Medulla oblongata (tissue), 1 donor: ENCODE results near the gene MYF5.

ENCODE experiments used
- DNase-seq: peaks from one replicate; pipeline ENCODE4 v3.0.0-alpha.2; 2015; ENCODE audit errors: extremely low spot score

Gene MYF5

DNA sequence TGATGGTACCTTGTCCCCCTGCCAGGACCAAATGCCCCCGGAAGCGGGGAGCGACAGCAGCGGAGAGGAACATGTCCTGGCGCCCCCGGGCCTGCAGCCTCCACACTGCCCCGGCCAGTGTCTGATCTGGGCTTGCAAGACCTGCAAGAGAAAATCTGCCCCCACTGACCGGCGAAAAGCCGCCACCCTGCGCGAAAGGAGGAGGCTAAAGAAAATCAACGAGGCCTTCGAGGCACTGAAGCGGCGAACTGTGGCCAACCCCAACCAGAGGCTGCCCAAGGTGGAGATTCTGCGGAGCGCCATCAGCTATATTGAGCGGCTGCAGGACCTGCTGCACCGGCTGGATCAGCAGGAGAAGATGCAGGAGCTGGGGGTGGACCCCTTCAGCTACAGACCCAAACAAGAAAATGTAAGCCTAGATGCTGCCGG, 8.9 kb upstream of the MYF5 start:
- DNase-seq, result no peak

DNA sequence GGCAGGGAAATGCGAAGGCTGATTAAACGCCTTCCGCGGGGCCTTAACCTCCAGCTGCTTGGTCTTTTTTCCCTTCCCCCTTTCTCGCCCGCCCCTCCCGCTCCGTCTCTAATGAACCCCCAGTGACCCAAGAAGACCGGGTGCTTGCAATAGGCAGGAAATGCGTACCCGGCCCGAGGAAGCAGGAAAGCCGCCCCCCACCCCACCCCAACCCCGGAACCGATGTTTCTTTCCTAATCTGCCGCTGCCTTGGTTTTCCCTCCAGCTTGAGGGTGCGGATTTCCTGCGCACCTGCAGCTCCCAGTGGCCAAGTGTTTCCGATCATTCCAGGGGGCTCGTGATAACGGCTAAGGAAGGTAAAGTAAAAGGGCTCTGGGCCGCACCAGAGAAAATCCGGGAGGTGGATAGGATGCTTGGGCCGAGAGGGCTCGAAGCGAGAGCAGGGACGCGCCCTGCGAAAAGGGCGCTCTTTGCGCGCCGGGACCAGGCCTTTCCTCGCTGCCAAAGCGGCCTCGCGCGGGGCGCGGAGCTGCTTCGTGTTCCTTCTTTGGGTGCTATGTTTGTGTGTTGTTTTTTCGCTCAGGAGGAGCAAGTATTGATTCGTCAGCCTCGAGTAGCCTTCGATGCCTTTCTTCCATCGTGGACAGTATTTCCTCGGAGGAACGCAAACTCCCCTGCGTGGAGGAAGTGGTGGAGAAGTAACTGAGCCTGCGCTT, 8.3 kb upstream of the MYF5 start:
- no peak for DNase-seq

DNA sequence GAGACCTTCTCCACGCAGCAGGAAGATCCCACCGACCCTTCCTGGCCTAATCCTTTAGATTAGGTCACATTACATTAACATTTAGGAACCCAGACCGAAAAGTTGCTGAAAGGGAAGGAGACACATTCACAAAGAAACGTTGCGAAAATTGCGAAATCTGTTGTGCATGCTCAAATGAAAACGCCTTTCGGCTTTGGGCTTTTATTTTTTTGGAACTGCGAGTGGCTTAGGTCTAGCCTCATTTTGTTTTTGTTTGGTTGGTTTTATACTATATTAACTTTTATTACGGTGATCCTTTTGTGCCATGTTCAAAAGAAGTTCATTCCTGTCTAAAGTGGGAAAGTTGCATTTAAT, 7.8 kb upstream of the MYF5 start:
- DNase-seq, result no peak

DNA sequence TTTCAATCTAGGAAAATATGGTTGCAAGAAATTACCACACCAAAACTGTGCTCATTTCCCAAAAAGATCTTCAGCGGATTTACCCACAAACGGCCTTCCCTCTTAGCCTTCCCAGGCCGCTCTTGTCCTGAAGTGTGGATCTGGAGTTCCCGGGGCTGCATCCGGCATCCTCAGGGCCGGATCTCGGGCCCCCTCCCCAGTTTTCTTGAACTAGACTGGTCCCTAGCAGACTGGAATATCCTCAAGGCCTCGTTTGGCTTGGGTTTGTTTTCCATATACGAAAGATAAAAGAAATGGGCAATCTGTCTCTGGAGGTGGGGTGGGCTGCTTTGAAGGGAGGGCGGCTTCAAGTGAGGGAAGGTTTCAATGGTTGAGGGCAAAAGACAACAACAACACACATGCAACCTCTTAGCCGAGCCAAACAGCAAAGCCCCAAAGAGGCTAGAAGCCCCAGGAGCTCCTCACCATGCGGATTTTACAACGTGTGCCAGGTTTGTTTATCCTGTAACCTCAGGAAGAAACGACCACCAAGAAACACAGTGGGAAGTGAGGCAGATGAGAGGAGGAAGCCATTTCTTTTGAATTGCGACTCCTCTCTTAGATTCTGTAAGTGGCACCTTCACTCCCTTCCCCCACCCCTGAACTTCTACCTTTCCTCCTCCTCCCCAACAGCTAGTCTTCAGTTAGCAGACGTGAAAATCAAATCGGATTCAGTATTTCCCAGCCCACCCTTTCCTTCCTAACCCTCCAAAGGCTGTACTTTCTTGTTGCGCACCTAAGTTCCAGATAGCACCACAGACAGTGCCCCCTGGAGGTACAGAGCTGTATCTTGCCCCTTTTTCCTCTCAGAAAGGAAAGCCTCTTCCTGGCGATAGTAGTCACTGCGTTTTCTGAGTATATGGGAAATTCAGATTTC, 6.6 kb upstream of the MYF5 start:
- DNase-seq, result no peak

DNA sequence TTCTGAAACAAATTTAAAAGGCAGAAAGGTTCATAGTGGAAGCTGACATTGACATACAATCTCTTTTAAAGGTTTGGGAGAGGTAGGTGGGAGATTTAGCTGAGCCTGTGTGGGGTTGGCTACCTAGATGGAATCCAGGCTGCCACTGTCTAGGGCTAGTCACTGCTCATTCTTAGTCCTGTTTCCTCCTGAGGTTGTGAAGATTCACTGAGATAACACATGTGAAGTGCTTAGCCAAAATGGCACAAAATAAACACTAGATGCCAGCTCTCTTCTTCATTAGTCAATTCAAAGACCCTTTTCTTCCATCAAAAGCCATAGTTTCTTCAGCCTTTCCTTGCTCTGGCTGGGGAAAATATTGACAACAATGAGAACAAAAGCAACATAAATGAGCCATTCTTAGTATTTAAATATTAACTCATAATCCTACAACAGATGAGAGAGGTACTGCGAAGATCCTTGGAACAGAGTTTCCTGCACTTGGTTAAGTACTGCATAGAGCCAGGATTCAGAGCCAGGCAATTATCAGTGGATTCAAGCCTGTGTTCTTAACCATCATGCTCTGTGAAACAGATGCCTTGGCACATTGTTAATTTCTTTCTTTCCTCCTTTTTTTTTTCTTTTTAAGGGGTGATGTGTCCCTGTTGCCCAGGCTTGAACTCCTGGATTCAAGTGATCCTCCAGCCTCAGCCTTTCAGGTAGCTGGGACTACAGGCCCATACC, 5.8 kb upstream of the MYF5 start:
- no peak for DNase-seq

DNA sequence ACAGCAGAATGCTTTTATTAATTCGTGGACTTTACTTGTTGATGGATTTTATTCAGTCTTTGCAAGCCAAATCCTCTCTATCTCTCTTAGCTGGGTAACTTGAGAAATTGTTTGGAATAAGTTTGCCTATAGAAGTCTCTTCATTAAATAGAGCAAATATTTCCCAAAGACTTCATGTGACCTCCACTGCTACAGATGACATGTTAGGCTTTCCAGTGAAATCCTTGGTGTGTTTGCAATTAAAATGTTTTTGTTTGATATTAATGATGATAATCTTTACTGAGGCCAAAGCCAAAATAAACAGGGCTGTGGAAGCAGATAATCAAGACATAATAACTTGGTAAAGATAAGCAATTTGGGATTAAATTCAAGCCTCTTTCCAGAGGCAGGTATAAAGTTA, 4.8 kb upstream of the MYF5 start:
- no peak for DNase-seq

DNA sequence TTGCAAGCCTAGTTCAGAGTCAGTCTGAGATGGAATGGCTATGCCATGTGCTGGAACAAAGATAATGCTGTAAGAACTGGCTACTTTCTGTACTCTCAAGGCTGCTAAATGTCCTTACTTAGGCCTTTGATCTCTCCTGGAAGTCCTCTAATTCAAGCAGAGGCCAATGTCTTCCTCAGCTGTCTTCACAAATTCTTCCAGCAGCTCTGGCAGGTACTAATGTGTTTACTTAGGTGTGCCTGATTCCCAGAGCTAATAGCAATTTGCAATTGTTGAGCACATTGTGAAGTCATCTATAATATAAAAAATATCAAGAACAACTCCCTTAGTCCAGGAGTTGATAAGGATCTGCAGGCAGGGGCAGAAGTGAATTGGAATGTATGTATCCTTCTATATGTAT, 3.8 kb upstream of the MYF5 start:
- DNase-seq, result no peak

DNA sequence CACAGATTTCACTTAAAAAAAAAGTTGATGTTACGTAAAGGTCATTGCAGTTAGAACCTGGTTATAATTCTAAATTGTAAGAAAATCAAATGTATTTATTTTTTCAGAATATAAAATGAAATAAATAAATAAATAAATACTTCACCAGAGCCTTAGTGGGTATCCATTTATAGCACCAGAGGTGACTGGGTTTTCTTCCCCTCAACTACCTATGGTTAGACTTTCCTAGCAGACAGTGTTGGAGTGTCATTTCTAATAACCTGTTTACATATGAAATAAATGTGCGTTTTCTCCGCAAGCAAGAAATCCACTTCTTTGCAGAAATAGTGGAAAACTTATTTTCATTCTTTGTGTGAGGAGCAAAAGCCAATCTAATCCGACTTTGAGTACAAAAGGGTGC, 3.3 kb upstream of the MYF5 start:
- no peak for DNase-seq

DNA sequence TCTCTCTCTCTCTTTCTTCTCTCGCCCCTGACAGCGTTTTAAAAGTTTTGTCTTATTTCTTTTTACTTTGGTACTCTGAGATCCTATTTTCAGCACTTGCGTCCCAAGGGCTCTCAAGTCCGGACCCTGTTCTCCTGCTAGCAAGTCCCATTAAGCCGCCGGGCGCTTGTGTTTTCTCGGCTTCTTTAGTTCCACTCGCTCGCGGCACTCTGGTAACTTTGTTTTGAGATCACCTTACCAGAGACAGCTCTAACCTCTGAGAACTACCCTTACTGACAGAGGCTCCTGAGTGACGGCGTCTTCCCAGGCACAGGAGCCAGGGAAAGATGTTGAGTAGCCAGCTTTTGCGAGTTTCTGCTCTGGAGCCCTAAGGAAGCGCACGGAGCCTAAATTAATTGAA, 2.7 kb upstream of the MYF5 start:
- no peak for DNase-seq

DNA sequence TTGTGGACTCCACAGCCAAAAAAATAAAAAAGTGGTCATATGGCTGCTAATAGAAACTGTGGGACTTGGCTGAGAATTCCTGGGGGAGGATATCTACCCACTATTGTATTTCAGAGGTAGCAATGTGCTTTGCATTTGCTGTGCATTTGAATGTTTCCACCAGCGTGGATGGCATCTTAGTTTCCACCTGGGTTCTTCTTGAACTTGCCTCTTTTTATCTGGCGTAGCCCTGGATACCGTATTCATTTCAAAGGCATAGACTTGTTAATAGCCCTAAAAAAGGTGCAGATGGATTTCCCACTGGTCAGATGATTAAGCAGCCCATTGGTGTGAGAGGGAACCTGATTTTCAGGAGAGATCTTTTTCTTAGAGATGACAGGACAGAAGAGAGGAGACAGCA, 1.9 kb upstream of the MYF5 start:
- DNase-seq, result no peak

DNA sequence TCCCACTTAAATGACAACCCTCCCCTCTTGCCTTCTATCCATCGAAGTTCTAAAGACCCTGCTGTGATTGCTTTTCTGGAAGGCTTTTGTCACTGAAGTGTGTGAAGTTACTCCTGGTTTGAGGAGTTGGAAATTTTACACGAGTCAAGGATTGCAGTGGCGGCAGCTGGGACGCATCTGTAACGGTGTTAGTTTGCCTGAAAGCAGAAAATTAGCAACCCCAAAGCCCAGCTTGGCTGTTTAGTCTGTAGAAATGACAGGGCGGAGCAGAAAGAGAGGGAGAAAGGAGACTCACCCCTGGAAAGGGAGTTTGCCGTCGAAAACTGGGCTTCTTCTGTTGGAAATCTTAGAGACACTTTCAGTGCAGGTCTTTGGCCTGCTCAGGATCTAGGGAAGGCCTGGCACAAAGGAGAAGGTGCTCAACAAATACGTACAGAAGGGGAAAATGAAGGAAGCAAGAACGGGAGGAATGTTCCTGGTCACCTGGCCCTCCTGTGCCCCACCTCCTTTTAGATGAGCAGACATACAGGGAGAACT, 931 bp upstream of the MYF5 start:
- DNase-seq, result no peak

DNA sequence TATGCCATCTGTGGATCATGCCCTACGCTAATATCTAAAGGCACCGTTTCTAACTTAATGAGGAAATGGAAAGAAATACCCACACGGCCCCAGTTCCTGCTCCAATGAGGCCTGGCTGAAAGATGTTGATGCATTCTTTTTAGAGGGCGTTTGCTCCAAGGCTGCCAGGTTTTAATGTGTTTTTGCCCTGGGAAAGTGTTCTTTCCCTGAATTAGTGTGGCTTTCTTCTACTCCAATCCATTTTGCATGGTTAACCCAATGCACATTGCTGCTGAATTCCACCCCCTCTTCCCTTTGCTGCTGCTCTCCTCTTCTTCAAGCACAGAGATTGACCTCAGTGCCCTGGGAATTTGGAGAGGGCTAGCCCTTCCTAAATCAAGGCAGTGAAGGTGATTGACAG, 1.1 kb downstream of the MYF5 start:
- no peak for DNase-seq

DNA sequence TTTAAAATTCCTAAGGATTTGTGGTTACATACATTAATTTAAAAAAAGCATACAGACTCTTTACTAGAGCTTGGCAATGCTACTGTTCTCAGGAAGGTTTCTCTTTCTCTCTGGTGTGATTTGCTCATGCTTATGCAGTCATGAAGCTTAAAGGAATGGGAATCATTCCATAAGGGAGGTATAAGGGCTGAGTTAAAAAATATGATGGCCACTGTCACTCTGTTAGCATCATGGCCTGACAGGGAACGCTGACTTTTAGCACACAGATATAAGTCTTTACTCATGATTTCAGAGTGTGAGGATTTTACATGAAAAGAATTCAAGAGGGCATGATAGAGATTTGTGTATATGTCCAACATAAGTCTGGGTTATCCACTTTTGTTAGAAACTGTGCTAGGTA, 3.8 kb downstream of the MYF5 start:
- no peak for DNase-seq

DNA sequence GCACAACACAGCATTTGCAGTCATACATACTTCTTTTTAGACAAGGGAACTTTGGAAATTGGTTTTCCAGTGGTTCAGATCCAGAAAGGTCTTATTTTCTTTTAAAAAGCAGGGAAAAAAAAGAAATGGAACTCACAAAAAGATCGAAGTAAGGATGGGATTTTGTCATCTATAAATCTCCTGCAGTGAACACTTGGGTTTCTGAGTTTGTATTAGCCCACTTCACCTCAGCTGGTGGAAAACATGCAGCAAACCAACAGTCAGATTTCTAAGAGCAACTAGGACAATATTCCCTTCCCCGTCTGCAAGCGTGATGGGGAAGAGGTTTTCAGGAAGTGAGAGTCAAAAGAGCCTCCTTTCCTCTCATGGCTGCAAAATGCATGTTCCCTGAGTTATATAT, 4.6 kb downstream of the MYF5 start:
- DNase-seq, result no peak

DNA sequence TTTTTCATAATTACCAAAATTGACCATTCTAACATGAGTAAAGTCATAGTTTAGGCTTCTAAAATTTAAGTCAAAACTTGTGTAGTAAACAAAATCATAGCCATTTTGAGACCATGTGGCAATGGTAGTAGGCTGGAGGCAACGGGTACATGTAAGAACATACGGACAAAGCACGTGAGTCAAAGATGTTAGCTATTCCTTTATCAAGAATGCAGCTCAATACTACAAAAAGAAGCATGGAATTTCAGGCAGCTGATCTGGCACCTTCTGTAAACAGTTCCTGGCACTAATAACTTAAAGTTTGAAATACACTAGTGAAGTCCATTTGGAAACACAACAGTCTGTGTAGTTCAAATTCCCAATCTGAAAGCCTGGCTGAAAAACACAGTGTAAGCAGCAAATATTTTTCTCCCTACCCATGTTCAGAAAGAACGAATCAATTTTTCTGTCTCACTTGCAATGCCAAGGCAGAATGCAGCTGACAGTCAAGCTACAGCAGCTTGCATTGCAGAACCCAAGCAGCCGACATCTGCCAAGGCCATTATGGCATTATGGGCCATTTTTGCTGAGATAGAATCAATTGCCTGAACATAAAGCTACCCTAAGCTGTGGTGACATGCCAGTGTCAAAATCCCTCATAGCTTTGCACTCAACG, 29.3 kb downstream of the MYF5 start:
- no peak for DNase-seq

DNA sequence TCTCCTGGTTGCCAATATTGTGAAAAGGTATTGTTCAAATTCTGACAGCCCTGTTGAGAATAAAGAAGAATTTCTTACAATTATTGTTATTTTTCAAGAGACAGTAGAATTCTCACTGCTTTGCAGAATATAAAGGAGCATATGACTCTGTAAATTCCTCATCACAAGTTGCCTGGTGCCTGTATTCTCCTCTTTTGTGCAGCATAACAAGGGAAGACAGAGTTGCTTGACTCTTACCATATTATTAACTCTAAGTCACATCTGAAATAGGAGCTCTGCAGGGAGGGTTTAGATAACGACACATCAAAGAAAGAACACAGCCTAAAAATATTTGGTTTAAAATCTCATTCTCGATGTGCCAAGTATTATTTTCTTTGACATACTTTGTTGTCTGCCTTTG, 31.1 kb downstream of the MYF5 start:
- no peak for DNase-seq

DNA sequence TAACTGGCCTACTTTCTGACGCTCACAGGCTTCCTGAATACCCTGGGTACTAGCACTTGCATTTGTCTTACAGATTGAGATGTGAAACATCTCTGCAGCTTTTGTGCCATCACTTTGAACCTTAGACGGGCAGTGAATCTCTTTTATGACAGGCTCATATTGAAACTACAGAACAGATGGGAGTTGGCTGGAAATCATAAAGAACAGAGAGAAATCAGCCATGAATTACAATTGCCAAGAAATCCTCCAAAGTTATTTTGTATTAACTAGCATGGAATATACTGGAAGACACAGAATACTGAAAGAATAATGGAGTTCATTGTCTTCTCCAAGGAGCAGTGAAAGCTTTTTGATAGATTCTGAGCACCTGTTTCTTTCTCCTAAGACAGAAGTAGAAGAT, 32.7 kb downstream of the MYF5 start:
- DNase-seq, result no peak

DNA sequence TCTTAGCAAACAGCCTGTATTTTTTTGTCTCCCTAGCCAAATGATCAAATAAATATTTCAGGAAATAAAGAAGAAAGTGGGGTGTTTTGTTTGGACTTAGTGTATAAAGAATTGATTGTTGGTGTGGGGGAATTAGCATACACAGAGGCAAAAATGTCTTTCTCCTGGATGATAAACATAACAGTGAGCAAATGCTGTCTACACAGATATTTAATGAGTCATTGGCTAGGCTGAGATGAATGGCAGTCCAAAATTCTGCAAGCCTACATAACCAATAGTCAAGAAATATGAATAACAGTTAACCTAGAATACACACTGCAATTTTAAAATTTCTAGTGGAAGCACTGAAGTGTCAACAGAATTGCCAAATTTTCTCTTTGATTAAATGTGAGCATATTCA, 35.8 kb downstream of the MYF5 start:
- no peak for DNase-seq

DNA sequence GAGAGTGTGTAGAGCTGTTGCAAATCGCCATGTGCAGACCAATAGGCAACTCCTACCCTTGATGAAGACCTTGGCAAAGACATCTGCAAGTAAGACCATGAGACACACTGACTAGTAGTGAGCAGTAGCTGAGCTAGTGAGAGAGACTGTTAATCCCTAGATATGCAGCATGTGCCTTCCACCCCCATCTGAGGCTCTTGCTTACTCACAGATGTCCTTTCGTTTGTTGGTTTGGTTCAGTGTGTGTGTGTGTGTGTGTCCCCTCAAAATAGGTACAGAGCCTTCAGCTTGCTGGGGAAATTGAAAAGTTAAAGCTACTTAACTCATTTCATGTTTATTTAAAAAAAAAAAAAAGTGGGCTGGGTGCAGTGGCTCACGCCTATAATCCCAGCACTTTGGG, 37.6 kb downstream of the MYF5 start:
- DNase-seq, result no peak

DNA sequence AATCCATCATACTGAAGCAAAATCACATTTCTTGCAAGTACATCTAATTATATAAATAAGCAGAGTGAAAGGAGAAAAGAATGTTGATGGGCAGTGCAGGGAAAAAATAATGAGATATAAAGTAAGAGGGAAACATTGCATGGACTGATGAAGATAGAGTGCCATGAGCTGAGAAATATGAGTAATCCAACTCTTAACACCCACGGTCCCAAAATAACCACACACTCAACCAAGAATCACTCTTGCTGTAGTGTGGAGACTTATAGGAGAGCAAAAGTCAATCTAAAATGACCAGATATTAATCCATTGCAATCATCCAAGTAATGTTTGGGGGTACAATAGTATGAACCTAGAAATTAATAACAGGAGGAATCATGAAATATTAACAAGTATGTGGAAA, 40.2 kb downstream of the MYF5 start:
- DNase-seq, result no peak

DNA sequence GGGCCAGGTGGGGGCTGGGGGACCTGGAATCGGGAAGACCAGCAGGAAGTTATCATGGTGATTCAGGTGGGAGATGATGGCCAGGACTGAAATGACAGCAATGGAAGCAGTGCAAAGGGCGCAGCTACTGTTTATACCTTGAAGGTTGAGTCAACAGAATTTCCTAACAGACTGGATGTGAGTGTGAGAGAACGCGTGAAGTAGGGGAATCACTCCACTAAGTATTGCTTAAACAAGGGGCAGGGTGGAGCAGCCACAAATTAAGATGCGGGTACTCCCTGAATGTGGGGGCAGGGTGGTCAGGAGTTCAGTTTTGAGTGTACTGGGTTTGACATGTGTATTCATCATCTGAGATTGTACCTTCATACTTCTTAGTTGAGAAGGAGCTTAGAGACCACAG, 45.1 kb downstream of the MYF5 start:
- no peak for DNase-seq

DNA sequence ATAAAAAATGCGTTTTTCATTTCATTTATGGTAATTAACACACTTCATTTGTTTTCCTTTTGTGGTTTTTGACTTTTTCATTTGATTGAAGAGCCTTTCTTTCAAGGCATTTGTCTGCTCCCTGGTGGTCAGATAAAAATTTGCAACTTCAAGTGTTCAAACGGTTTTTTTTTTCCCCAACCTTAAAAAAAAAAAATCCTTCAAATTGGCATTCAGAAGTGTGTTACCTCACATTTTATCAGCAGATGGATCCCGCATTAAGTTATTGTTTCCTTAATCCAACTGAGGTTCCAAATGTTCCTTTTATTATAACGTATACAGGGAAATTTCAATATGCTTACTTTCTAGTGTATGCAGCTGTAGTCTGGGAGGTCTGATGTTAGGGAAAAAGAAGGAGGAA, 47.2 kb downstream of the MYF5 start:
- DNase-seq, result peak; percentile 52
